NAMALWA (cell line): ENCODE data around the gene F7.
"Not testable (repeated sequence)": the region's sequence is repeated elsewhere in the genome, so short reads cannot be mapped to it uniquely, and the experiment has no call there.

Source experiments
- DNase-seq: peaks from one replicate; pipeline ENCODE4 v3.0.0-alpha.2; 2015; ENCODE audit warnings: low spot score

Gene F7

DNA sequence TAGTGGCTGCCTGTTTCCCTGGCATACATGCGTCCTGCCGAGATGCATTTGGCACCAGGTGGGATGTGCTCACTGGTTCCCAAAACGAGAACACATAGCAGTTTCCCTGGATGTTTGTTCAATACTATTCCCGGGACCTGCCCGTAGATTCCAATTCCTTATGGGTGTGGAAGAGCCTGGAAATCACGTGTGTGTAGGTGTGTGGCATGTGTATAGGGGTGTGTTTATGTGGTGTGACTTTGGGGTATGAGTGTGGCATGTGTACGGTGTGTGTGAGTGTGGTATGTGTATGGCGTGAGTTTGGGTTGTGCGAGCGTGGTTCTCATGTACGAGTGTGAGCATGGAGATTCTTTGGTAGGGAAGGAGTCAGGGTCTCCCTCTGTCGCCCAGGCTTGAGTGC, 2.9 kb upstream of the F7 start:
- no peak for DNase-seq

DNA sequence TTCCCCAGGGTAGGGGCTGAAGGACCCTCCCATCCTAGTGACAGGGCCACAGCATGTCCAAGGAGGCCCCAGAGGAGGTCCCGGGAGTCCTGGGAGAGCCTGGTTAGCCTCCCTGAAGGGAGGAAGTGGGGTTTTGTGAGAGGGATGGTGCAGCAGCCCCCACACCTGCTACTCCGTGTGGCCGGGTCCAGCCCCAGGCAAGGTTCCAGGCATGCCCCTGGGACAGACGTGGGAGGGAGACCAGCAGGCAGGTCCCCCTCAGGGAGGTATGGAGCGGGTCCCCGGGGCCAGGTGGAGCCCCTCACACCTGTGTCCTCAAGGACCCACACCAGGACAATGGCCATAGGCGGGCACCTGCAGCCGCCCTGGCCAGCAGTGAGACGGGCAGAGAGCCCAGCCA, 1.9 kb upstream of the F7 start:
- no peak for DNase-seq

DNA sequence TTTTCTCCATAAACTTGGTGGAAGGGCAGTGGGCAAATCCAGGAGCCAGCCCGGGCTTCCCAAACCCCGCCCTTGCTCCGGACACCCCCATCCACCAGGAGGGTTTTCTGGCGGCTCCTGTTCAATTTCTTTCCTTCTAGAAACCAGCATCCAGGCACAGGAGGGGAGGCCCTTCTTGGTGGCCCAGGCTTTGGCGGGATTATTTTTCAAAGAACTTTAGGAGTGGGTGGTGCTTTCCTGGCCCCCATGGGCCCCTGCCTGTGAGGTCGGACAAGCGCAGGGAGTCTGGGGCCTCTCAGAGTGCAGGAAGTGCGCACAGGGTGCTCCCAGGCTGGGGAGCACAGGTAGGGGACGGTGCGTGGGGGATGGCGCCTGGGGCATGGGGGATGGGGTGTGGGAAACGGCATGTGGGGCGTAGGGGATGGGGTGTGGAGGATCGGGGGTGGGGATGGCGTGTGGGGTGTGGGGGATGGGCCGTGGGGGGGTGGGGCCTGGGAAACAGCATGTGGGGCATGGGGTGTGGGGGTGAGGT, 396 bp downstream of the F7 start:
- DNase-seq: no peak

DNA sequence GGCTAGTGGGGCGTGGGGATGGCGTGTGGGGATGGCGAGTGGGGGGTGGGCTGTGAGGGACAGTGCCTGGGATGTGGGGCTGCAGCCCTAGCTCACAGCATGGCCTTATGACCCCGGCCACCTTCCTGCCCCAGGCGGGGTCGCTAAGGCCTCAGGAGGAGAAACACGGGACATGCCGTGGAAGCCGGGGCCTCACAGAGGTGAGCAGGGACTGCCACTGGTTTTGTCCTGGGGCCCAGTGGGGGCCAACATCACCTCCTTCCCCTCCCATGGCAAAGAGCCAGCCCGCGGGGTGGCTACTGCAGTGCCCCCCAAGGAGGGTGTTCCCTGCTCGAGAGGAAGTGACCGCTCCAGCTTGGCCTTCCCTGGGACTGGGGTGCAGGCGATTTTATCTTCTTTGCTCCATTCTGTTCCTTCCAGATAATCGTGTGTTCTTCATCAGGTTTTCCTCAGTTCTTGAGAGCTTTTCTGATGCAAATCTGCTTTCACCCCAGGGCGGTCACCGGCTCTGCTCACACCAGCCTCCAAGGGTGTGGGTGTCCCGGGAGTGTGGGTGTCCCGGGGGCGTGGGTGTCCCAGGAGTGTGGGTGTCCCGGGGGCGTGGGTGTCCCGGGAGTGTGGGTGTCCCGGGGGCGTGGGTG, 1.2 kb downstream of the F7 start:
- DNase-seq: no peak

DNA sequence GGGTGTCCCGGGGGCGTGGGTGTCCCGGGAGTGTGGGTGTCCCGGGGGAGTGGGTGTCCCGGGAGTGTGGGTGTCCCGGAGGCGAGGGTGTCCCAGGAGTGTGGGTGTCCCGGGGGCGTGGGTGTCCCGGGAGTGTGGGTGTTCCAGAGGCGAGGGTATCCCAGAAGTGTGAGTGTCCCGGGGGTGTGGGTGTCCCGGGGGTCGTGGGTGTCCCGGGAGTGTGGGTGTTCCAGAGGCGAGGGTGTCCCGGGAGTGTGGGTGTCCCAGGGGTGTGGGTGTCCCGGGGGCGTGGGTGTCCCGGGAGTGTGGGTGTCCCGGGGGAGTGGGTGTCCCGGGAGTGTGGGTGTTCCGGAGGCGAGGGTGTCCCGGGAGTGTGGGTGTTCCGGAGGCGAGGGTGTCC, 2.9 kb downstream of the F7 start:
- DNase-seq: not testable (repeated sequence)

DNA sequence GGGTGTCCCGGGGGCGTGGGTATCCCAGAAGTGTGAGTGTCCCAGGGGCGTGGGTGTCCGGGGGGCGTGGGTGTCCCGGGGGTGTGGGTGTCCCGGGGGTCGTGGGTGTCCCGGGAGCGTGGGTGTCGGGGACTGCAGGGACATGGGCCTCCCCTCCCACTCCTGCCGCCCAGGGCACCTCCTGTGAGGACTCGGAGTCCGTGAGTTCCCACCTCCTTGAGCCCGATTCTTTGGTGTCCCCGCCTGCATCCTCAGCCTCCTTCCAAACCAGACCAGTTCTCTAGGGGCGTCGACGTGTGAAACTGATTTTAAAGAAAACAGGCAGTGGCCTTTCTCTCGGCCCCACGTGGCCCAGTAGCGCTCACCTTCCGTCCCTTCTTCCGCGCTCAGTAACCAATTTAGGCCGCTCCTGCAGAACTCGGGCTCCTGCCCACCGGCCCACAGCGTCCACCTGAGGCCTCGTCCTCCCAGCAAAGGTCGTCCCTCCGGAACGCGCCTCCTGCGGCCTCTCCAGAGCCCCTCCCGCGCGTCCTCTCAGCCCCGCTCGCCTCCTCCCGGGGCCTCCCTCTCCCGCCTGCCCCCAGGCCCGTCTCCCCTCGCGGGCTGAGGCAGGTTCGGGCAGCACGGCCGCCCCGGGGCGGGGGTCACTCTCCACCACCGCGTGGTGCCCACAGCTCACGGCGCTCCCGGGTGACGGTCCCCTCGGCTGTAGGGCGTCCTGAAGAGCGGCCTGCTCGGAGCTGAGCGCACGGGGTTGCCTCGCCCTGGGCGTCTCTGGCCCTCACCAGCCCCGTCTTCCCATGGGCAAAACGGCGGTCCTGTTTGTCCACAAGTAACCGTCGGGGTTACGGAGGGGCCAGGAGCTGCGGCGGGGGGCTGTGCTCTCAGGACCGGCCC, 3.8 kb downstream of the F7 start:
- DNase-seq: peak; percentile 36

DNA sequence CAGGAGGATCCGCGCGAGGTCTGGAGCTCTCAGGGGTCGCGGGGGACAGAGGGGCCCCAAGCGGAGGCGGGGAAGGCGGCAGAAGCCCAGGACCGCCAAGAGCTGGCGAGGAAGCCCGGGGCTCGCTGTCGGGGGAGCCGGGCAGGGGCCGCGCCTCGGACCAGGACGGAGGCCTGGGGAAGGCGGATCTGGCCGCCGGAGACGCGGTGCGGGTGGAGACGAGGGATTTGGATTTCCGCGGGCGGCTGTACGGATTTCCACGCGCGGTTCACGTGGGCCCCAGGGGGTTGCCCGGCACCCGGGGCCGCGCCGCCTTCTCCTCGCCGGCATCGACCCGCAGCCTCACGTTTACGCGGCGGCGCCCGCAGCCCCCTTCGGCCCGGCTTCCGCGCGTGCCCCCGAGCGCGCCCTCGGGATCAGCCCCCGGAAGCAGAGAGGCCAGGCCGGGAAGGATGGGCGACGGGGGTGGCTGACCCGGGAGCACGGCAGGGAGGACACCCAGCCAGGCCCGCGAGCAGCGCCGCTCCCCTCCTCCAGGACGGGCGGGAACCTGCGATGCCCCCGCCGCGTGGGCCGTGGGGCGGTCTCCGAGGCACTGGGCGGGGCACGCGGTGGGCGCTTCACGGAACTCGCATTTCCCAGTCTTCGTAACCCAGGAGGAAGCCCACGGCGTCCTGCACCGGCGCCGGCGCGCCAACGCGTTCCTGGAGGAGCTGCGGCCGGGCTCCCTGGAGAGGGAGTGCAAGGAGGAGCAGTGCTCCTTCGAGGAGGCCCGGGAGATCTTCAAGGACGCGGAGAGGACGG, 4.7 kb downstream of the F7 start:
- DNase-seq: no peak

DNA sequence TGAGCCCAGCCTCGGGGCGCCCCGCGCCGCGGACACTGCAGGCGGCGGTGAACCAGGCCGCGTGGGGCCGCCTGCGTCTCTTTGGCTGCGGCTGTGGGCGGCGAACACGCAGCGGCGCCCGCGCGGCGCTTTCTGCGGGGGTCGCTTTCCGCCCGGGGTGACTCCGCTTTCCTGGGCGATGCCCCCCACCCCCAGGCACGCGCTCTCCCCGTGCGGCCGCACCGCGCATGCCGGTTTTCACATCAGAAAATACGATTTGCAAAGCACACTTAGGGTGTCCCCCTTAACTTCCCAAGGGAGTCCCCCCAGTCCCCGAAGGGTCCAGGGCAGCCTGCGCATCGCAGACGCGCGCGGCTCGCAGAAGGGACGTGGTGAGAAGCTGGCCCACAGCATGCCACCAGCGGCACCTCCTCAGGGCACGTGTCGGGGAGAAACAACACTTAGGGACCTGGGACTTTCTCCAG, 5.3 kb downstream of the F7 start:
- no peak for DNase-seq

DNA sequence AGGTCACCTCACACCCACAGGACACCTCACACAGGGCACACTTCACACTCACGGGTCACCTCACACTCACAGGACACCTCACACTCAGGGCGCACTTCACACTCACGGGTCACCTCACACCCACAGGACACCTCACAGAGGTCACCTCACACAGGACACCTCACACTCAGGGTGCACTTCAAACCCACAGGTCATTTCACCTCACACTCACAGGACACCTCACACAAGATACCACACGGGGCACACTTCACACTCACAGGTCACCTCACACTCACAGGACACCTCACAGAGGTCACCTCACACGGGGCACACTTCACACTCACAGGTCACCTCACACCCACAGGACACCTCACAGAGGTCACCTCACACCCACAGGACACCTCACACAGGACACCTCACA, 6.2 kb downstream of the F7 start:
- not testable (repeated sequence) for DNase-seq

DNA sequence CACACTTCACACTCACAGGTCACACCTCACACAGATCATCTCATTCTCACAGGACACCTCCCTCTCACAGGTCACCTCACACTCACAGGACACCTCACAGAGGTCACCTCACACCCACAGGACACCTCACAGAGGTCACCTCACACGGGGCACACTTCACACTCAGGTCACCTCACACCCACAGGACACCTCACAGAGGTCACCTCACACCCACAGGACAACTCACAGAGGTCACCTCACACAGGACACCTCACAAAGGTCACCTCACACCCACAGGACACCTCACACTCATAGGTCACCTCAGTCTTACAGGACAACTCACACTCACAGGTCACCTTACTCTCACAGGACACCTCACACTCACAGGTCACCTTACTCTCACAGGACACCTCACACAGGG, 6.9 kb downstream of the F7 start:
- not testable (repeated sequence) for DNase-seq

DNA sequence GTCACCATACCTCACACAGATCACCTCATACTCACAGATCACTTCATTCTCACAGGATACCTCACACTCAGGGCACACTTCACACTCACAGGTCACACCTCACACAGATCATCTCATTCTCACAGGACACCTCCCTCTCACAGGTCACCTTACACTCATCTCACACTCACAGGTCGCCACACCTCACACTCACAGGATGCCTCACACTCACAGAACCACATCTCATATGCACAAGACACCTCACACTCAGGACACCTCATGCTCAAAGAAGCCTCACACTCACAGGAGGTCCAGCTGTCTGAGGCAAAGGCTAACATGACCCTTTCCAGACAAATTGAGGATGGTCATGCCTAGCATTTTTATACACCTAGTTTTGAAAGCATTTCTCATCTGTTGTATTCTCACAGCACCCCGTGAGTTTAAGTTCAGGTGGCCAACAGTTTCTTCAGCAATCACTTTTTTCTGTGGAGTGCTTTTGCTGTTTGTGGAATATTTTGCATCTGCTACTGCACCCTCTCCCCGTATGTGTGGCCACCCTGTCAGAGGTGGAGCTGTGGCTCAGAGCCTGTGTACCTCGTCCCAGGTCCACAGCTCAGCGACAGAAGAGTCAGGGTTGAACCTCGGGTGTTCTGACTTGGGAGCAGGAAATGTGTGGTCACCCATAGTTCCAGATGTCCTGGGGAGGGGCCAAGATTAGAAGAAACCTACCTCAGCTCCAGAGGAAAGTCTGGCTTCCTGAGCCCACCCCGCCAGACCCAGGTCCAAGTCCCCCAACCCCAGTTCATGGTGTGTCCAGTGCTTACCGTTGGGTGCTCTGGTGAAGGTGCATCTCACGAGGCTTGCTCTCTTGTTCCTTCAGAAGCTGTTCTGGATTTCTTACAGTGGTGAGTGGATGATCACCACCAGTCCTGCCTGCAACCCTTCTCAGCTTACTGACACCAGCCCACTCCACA, 7.6 kb downstream of the F7 start:
- DNase-seq: peak; percentile 27

DNA sequence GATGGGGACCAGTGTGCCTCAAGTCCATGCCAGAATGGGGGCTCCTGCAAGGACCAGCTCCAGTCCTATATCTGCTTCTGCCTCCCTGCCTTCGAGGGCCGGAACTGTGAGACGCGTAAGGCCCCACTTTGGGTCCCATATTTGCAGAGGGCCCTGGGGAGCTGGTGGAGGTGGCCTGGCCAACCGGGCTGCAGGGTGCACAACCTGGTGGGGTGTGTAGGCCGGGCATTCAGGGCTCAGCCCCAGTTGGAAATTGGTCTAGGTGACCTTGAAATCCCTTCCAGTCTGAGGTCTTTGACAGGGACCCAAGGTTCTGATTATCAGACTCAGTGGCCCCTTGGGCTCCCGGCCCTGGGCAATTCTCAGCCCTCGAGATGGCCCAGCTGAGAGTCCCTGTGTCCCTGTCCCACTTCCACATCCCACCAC, 8.3 kb downstream of the F7 start:
- no peak for DNase-seq

DNA sequence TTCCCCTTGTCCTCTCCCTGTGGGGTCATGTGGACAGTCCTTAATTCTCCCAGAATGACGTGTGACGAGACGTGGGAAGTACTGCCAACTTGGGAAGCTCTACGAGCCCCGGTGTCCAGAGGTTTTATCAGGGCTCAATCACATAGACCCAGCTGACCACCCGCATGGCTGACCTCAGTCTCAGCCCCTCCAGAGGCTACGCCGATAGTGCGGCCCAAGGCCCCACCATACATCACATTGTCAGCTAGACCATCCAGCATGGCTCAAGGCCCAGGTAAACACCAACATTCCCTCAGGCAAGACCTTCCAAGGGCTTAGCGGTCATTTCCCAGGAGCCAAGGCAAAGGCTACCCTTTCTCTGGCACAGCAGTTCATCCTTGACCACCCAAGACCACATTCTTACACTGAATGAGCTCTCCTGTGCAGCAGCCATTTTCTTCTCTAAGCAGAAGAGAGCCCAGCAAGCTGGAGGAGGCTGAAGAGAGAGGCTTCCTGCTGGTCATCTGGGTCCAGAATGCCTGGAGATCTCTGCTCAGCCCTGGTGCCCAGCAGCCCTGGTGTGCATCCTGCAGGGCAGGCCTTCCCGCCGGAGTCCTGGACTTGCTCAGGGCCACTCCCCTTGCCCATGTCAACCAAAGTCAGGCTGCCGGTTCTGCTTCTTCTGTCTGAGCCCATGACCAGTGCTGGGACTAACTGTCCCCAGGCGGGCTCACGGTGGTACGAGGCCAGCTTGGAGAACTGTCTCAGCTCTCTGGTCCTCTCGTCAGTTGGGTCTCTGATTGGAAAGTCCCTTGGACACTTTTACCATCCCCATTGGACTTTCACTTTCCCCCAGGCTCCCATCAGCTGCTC, 9.1 kb downstream of the F7 start:
- DNase-seq: no peak

DNA sequence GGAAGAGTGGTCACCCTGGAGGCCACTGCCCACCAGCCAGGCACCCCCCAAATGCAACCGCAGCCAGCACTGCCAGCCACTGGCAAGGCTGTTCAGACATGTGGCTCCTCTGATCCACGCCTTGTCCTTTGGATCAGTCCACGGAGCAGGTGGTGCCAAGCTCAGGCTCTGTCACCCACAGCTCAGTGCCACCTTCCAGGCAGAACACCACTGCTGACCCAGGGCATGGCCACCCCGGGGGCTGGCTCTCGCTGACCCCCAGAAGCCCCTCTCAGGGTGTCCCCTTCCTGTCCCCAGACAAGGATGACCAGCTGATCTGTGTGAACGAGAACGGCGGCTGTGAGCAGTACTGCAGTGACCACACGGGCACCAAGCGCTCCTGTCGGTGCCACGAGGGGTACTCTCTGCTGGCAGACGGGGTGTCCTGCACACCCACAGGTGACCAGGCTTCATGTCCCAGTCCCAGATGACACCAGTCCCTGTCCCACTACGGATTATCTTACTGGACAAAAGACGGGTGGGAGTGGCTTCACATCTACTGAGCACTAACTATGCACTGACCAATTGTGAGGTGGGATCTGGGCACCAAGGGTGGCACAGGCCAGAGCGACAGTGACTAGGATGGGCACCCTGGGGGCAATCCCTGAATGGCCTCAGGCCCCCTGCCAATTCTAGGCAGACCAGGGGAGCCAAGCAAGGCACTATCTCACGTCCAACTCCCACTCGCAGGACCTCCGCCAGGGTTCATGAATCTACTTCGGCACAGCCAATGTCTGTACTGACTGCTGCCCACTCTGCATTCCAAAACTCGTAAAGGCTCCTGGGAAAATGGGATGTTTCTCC, 10.0 kb downstream of the F7 start:
- no peak for DNase-seq

DNA sequence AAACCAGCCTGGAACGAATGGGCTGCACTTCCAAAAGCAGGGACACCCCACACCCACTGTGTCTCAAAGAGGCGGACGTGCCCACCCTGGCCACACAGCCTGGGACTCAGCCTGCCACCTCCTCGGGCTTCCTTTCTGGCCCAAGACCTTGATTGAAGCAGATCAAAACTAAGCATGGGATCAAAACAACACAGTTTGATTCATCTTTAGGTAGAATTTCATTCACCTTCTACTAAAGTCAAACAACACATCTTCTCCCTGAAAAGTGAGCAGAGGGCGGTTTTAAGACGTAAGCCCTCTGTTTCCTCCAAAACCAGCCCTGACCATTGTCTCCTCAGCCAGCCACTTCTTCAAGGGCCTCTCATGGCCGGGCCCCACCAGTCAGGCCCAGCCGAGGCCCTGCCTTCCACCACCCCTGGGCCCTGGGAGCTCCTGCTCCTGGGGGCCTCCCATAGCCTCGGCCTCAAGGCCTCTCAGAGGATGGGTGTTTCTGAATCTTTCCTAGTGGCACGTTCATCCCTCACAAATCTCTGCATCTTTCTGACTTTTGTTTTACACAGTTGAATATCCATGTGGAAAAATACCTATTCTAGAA, 10.7 kb downstream of the F7 start:
- no peak for DNase-seq

DNA sequence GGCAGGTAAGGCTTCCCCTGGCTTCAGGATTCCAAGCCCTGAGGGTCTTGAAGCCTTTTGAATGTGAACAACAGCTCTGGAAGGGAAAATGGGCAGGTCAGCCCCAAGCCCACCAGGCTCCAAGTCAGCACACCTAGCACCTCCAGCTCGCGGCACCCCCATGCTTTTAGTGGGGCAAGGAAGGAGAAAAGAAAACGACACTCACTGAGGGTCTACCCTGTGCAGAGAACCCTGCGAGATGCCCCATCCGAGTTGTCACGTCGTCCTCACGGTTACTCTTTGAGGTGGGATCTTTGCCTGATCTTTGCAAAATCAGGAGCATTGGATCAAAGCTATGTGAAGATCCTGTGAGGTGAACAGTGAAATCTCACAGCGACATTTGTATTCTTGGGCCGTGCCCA, 11.3 kb downstream of the F7 start:
- DNase-seq: no peak

DNA sequence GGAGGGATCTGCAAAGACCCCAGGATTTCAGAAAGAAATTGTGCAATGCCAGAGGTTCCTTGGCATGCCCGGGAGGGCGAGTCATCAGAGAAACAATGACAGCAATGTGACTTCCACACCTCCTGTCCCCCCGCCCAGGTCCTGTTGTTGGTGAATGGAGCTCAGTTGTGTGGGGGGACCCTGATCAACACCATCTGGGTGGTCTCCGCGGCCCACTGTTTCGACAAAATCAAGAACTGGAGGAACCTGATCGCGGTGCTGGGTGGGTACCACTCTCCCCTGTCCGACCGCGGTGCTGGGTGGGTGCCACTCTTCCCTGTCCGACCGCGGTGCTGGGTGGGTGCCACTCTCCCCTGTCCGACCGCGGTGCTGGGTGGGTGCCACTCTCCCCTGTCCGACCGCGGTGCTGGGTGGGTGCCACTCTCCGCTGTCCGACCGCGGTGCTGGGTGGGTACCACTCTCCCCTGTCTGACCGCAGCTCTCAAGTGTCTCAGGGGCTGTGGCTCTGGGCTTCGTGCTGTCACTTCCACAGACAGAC, 11.8 kb downstream of the F7 start:
- no peak for DNase-seq

DNA sequence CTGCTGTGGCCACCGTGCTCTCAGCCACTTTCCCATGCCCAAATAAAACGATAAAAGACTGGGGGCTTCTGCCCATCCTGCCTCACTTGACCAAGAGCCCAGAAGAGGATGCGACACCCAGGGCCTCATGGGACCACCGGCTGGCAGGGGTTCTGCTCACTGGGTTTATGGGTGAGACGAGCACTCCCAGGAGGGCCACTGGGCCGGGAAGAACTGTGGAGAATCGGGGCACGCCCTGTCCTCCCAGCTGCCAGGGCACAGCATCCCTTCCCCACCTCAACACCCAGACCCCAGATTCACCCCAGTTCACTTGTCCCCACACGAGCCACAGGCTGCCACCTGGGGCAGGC, 12.3 kb downstream of the F7 start:
- no peak for DNase-seq
